Ascending aorta (tissue), 2 donors: ENCODE measurements around the gene SCOC. TPM values are rescaled to one million over a fixed set of nuclear protein-coding genes. Genes with fewer than 3 reads are reported as not detected.
A peak's percentile ranks its signal among the peaks of the same experiment; 100 is the strongest.

Experiments used
- DNase-seq, 2 donors: peaks; one replicate each; pipeline ENCODE4 v3.0.0-alpha.2; 2019; ENCODE audit warnings: low spot score in 2 of 2
- H3K27ac ChIP-seq, 2 donors: fragments of 200-600 bp; sonication (generic); one replicate each; pipeline ENCODE4 v1.5.1; 2016 to 2017; ENCODE audit warnings: mild to moderate bottlenecking in 1 of 2
- H3K27me3 ChIP-seq: fragments of 200-600 bp; sonication (generic); one replicate; pipeline ENCODE4 v1.5.1; 2017
- H3K36me3 ChIP-seq, 2 donors: fragments of 200-600 bp; sonication (generic); one replicate each; pipeline ENCODE4 v1.5.1; 2016
- H3K4me1 ChIP-seq, 2 donors: fragments of 200-600 bp; sonication (generic); one replicate each; pipeline ENCODE4 v1.5.1; 2016 to 2017; ENCODE audit warnings: mild to moderate bottlenecking in 1 of 2
- H3K4me3 ChIP-seq, 2 donors: fragments of 200-600 bp; sonication (generic); one replicate each; pipeline ENCODE4 v1.5.1; 2016 to 2017; ENCODE audit warnings: mild to moderate bottlenecking in 1 of 2
- H3K9me3 ChIP-seq, 2 donors: fragments of 200-600 bp; sonication (generic); one replicate each; pipeline ENCODE4 v1.5.1; 2016
- CTCF ChIP-seq, 3 experiments: fragments of 200-600 bp in 2 of 3; fragments of 450-650 bp in 1 of 3; sonication (generic) in 2 of 3; IDR thresholded peaks; one replicate each; pipeline ENCODE4 v1.5.1; 2016 to 2019; ENCODE audit warnings: antibody characterized with exemption in 3 of 3, mild to moderate bottlenecking in 1 of 3, moderate library complexity in 1 of 3
- intact Hi-C: fragments of 100-400 bp; cut with DNase I; formaldehyde crosslinking; loops from one replicate; pipeline ENCODE4 v1.15.1; 2023
- total RNA-seq: library from RNA; depleted of rRNA; stranded (reverse); fragments of >200 nt; gene quantifications from one replicate; pipeline ENCODE4 v1.1.0, GENCODE V29; 2016

Gene SCOC
- total RNA-seq, 1 donor from 2014 or later: 7.2 TPM

DNA sequence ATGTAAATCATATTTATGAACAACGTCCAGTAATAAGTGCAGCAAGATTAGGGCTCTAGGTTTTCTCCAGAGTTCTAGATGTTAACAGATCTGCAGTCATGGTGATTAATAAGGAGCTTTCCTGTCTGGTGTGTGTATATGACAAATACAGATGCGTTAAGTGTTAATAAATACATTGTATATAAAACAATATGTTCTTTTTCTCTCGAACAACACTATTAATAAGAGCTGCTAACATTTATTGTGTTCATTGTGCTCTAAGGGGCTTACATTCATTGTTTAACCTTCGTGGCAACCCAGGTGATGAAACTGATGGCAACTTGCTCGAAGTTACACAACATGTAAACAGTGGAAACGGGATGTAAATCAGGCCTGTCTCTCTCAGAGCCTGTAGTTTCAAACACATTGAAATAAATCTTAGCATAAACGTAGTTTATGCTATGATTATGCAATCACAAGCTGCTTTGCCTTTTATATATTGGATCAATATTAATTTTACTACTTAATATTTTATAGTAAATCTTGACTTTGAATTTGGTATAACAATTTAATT lies 54.5 kb downstream of the SCOC start:
- intact Hi-C loops: no loop called here
- H3K36me3 ChIP-seq: no peaks in the 10 kb centered on the region
- no peak for TF ChIP-seq CTCF (IDR thresholded peaks at IDR 0.05)
- H3K4me3 ChIP-seq: peak overlapping the region; percentile 58 to 66
- H3K27ac ChIP-seq: no peak overlapping the region
- H3K4me1 ChIP-seq: peaks cover 0 to 3% of the 10 kb centered on the region in 2 donors
- H3K27me3 ChIP-seq: peaks cover 6% of the 10 kb centered on the region
- DNase-seq: no peak
- H3K9me3 ChIP-seq: no peaks in the 10 kb centered on the region

Other genes with a start within 250 kb of the SCOC start
- gene MAML3, start 219.5 kb upstream of the SCOC start, total RNA-seq: 4.7 TPM
- gene CLGN, start 54.0 kb downstream of the SCOC start, total RNA-seq: not detected
- not detected for gene MGAT4D, start 124.6 kb downstream of the SCOC start, total RNA-seq
- gene ELMOD2, start 150.5 kb downstream of the SCOC start, total RNA-seq: 3.9 TPM
- gene UCP1, start 195.3 kb downstream of the SCOC start, total RNA-seq: not detected